Stimulated activated CD8-positive, alpha-beta memory T cell treated with anti-CD3 and anti-CD28 coated beads, Interleukin-7, amount 100 ng/mL, for 1 hour (primary cell): ENCODE data around the gene ITPR1.

ENCODE experiments used
- DNase-seq, 2 donors: peaks; one replicate each; pipeline ENCODE4 v3.0.0-alpha.2; 2020; ENCODE audit warnings: low read depth in 2 of 2

ITPR1 gene

GRCh38 chr3:4533489-4534443, 40.6 kb downstream of the ITPR1 start:
- no peak for DNase-seq

DNA sequence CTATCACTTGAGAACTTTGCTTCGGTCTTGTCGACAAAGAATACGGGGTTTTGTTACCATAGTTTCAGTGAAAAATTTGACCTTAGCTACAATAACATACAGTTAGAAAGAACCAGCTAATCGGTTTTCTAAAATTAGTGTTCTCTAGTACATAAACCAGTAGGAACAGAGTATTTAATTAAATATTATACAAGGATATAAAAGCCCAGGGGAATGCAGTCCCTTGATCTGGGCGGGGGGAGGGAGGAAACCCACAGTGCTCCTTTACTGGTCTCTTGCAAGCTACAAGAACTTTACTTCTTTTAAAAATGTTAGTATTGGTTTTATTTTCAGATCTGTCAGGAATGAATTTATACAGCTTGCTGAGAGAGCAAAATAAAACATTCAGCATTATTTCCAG, 41.8 kb downstream of the ITPR1 start:
- no peak for DNase-seq

GRCh38 chr3:4536260-4536659, 43.1 kb downstream of the ITPR1 start:
- no peak for DNase-seq

- DNase-seq: no peak
Measured at GRCh38 chr3:4540267-4540666, 47.1 kb downstream of the ITPR1 start.

- DNase-seq: no peak
Measured at GRCh38 chr3:4543110-4543509, 50.0 kb downstream of the ITPR1 start.

- no peak for DNase-seq
Measured at GRCh38 chr3:4546346-4547178, 53.4 kb downstream of the ITPR1 start.

- DNase-seq: no peak
Measured at GRCh38 chr3:4547799-4548198, 54.7 kb downstream of the ITPR1 start.

- DNase-seq: no peak
Measured at GRCh38 chr3:4548356-4548755, 55.2 kb downstream of the ITPR1 start.

- DNase-seq: no peak
Measured at GRCh38 chr3:4548780-4549179, 55.6 kb downstream of the ITPR1 start.

- no peak for DNase-seq
Measured at GRCh38 chr3:4549896-4550295, 56.7 kb downstream of the ITPR1 start.

DNA sequence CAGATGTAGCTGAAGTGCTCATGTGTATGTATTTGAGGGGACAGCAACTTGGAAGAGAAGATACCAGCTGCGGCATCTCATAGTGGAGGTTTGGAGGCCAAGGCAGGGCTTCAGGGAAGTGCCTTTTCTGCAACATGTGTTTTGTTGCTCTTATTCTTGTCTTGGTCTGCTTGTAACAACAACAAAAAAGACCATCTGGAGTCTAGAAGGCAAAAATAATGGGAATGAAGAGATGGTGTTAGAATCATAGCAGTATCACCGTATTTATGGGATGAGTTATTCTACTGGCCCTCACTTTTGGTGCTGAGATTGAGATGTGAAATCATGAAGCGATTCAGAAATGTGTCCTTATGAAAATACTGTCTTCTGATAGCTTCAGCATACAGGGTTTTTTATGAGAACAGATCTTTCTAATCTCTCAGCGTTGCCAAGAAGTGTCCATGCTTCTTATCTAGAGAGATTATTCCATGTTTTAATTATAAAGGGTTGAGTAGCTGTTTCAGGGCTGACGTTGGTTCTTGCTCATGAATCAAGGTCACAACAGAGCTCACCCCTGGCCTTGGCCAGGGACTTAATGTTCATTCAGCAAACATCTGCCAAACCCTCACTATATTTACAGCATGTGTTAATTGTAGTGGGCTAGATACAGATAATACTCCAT, 58.0 kb downstream of the ITPR1 start:
- no peak for DNase-seq

GRCh38 chr3:4551794-4552442, 58.8 kb downstream of the ITPR1 start:
- DNase-seq: no peak

- no peak for DNase-seq
Measured at GRCh38 chr3:4552811-4553210, 59.7 kb downstream of the ITPR1 start.

GRCh38 chr3:4561661-4562060, 68.5 kb downstream of the ITPR1 start:
- no peak for DNase-seq

GRCh38 chr3:4562595-4562994, 69.4 kb downstream of the ITPR1 start:
- DNase-seq: no peak

DNA sequence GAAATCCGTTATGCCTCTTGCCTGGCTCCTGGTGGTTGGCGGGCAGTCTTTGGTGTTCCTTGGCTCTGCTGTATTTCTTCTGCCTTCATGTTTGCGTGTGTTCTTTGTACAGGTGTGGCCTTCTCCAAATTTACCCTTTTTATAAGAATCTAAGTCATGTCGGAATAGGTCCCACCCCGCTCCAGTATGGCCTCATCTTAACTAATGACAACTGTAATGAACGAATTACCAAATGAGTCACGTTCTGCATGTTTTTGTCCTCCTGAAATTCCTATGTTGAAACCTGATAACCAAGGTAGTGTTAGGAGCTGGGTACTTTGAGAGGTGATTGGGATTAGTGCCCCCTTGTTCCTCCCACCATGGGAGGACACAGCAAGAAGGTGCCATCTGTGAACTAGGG, 71.1 kb downstream of the ITPR1 start:
- no peak for DNase-seq

DNA sequence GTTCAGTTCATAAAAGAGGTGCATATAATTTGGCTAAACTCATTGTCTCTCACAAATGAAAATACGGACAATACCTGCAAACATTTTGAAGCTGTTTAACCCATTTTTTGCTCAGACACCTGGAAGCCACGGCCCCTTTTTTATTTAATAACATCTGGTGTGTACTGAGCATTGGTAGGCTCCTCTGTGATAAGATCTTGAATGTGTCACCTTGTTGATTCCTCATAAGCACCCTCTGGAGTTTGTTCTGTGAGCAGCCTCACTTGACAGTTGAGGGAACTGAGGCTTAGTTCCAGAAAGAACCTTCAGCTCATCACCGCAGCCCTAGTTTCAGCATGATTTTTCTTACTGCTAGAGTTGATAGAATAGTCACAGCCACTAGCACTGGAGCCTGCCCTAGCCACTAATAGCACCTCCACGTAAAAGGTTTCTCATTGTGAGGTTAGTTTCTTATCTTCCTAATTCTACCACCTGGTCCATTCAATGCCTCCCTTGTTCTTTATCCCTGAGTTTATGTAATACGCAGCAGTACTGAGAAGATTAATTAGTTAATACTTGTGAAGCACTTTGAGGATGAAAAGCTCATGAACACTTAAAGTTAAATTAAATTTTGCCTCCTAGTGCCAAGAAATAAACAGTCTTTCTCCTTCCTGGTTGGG, 71.9 kb downstream of the ITPR1 start:
- DNase-seq: no peak

DNA sequence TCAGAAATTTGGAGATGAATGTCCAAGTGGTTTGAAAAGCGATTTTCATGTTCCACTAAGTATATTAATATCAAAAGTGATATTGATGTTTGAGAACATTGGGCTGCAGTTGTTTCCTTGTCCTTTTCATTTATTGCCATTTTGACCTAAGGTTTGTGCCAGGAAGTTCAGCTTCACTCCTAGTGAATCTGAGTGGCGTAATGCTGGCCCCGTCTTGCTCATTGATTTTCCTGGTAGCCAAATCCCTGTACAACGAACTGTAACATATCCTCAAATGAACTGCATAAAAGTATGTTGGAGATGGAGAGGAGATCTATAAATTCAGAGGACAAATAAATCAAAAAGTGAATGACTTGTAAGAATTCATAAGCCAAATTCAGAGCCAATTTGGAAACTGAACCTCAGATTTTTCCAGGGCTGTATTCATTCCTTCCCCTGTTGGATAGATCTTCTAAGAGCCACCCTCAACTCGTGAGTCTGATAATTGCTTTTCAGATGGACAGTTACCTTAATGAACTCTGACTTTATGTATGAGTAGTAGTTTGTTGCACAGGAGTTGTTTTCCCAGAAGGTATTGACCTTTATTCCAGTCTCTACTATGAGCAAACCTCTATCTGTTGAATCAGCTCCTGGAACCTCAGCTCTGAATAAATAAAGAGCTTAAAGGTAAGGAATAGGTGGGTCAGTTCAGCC, 72.8 kb downstream of the ITPR1 start:
- DNase-seq: no peak

DNA sequence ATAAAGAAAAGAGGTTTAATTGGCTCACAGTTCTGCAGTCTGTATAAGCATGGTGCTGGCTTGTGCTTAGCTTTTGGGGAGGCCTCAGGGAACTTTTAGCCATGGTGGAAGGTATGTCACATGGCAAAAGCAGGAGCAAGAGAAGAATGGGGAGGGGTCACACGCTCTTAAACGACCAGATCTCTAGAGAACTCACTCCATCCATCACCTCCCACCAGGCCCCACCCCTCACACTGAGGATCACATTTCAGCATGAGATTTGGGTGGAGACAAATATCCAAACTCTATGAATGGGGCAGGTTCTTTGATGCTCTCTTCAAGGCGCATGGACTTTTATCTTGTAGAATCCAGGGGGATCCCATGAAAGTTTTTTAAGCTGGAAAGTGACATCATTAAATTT, 75.7 kb downstream of the ITPR1 start:
- DNase-seq: no peak

DNA sequence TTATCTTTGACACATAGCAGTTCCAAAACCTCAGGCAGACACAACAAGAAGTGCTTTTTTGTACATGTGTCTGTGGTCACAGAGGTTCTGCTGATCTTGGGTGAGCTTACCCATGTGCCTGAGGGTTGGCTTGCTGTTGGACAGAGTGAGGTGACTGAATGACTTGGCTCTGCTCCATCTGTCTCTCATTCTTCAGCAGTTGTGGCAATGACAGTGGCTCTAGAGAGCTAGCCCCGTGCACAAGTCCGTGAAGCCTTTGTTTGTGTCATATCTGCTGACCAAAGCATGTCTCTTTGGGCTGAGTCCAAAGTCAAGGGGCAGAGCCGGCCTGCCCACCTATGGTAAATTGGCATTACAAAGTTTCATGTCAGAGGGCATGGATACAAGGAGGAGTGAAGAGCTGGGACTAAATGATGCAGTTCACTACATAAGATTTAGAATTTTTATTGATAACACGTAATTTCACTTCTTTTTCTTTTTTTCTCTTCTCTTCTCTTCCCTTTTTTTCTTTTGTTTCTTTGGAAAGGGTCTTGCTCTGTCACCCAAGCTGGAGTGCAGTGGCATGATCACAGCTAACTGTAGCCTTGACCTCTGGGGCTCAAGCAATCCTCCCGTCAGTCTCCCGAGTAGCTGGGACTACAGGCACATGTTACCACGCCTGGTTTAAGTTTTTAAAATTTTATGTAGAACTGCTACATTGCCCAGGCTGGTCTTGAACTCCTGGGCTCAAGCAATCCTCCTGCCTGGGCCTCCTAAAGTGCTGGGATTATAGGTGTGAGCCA, 77.9 kb downstream of the ITPR1 start:
- DNase-seq: no peak
